Measurements from ENCODE around the gene MUSK. TPM values are rescaled to one million over a fixed set of nuclear protein-coding genes. Genes with fewer than 3 reads are reported as not detected.

Gene MUSK
- total RNA-seq, 4 donors from 2014 or later: 1.5 to 7.9 (median 5.4) TPM

DNA sequence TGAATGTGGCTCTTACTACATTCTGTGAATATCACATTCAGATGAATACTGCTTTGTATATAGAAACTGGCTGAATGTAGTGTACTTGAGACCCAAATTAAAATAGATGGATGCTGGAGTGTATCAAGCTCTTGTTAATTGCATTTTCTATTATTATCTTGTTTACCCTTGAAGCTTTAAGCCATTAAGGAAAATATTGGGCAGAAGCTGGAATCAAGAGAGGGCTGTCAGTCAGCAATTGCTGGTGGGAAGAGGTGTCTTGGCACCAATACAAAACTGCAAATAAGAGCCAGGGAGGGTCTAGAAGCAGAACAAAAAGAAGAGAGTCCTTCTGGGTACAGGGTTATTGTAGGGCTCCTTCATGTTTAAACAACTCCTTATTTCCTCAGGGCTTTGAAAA lies 38.8 kb downstream of the MUSK start:
- Histone ChIP-seq H3K9me3 (no peaks in the 10 kb centered on the region), H3K27ac (replicated peaks in 1 of 4) (no peak overlapping the region), H3K4me1 (no peaks in the 10 kb centered on the region), H3K36me3 (no peaks in the 10 kb centered on the region), H3K4me3 (no peak overlapping the region), H3K27me3 (no peaks in the 10 kb centered on the region)
- intact Hi-C loops (cut with DNase I): no loop called here
- no peak for DNase-seq (ENCODE audit: extremely low spot score)
- no peak for TF ChIP-seq POLR2A (IDR thresholded peaks at IDR 0.05; ENCODE audit: low read depth)
- TF ChIP-seq POLR2AphosphoS5 (IDR thresholded peaks at IDR 0.05): no peak
- no peak for TF ChIP-seq EP300 (IDR thresholded peaks at IDR 0.05)
- TF ChIP-seq, protein P1, sequence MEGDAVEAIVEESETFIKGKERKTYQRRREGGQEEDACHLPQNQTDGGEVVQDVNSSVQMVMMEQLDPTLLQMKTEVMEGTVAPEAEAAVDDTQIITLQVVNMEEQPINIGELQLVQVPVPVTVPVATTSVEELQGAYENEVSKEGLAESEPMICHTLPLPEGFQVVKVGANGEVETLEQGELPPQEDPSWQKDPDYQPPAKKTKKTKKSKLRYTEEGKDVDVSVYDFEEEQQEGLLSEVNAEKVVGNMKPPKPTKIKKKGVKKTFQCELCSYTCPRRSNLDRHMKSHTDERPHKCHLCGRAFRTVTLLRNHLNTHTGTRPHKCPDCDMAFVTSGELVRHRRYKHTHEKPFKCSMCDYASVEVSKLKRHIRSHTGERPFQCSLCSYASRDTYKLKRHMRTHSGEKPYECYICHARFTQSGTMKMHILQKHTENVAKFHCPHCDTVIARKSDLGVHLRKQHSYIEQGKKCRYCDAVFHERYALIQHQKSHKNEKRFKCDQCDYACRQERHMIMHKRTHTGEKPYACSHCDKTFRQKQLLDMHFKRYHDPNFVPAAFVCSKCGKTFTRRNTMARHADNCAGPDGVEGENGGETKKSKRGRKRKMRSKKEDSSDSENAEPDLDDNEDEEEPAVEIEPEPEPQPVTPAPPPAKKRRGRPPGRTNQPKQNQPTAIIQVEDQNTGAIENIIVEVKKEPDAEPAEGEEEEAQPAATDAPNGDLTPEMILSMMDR (IDR thresholded peaks at IDR 0.05): no peak

DNA sequence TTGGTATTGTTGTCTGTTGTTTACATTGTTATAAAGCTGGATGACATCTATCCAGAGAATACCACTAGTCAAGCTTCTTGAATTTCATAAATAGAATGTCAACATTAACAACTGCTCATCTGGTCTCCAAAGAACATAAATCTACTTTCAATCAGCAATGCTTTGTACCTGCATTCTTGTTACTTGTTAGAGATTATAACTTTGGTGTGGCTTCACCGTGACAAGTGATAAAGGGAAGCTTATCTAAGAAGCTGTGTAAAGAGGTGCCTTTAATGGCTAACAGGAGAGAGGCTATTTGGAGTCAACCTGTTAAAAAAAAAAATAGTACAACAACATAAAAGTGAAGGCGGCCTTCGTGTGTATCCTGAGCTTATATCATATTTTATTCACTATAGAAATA lies 41.8 kb downstream of the MUSK start:
- 91% methylated on average over 3 of the region's 3 CpGs for WGBS
- Histone ChIP-seq H3K9me3 (no peaks in the 10 kb centered on the region), H3K27ac (replicated peaks in 1 of 4) (no peak overlapping the region), H3K4me3 (no peak overlapping the region), H3K27me3 (peaks cover 0 to 3% (median 0%) of the 10 kb centered on the region in 4 donors), H3K36me3 (no peaks in the 10 kb centered on the region), H3K4me1 (no peaks in the 10 kb centered on the region)
- intact Hi-C loops (cut with DNase I): no loop called here
- no peak for DNase-seq (ENCODE audit: extremely low spot score)
- no peak for TF ChIP-seq POLR2AphosphoS5 (IDR thresholded peaks at IDR 0.05)
- TF ChIP-seq, protein P1 (IDR thresholded peaks at IDR 0.05): no peak
- TF ChIP-seq POLR2A (IDR thresholded peaks at IDR 0.05; ENCODE audit: low read depth): no peak
- TF ChIP-seq EP300 (IDR thresholded peaks at IDR 0.05): no peak

DNA sequence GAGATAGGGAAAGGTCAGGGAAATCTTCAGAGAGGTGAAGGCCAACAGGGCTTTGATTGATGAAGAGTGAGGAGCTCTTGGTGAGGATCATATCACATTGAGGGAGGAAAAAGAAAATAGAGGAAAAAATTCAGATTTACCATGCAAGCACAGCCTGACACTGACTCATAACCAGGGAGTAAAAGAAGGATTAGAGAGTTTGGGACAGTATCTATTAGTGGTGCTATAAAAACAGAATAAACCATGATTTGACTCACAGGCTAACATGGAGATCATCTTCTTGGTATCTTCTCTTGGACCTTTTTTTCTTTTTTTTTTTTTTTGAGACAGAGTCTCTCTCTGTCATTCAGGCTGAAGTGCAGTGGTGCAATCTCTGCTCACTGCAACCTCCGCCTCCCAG lies 44.4 kb downstream of the MUSK start:
- intact Hi-C loops (cut with DNase I): no loop called here
- WGBS: 94% methylated on average over 1 of the region's 1 CpG

DNA sequence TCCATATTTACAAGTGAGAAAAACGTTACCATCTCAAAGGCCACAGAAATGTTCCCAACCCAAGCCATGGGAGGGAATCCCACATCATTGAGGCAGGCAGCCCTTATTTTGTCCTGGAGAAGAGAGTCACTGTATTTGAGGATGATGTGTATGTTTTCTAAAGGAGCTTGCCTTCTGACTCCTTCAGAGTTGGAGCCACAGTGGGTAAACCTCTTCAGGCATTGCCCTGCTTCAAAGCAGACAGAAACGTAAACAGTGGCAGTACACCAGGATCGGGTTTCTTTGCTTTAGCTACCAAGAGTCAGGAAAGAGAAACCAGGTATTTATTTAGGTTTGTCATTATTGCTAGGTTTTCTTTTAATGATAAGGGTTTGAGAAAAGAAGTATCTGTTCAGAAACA lies 45.7 kb downstream of the MUSK start:
- Histone ChIP-seq H3K27me3 (peaks cover 0 to 3% (median 0%) of the 10 kb centered on the region in 4 donors), H3K4me1 (no peaks in the 10 kb centered on the region), H3K27ac (replicated peaks in 1 of 4) (no peak overlapping the region), H3K9me3 (peaks cover 0 to 7% (median 4%) of the 10 kb centered on the region in 4 donors), H3K4me3 (no peak overlapping the region), H3K36me3 (no peaks in the 10 kb centered on the region)
- WGBS: 51% methylated on average over 3 of the region's 3 CpGs
- intact Hi-C loops (cut with DNase I): no loop called here
- TF ChIP-seq EP300 (IDR thresholded peaks at IDR 0.05) (no peak), POLR2A (IDR thresholded peaks at IDR 0.05; ENCODE audit: low read depth) (no peak), POLR2AphosphoS5 (IDR thresholded peaks at IDR 0.05) (no peak)
- TF ChIP-seq, protein P1 (IDR thresholded peaks at IDR 0.05): no peak
- DNase-seq (ENCODE audit: extremely low spot score): no peak

More for the DNA sequence above, 44.4 kb downstream of the MUSK start:
- H3K4me3 ChIP-seq: no peak overlapping the region
- H3K4me1 ChIP-seq: no peaks in the 10 kb centered on the region
- no peak for DNase-seq (ENCODE audit: extremely low spot score)
- TF ChIP-seq EP300 (IDR thresholded peaks at IDR 0.05): no peak
- no peak for TF ChIP-seq POLR2A (IDR thresholded peaks at IDR 0.05; ENCODE audit: low read depth)
- no peak for TF ChIP-seq POLR2AphosphoS5 (IDR thresholded peaks at IDR 0.05)
- TF ChIP-seq, protein P1 (IDR thresholded peaks at IDR 0.05): no peak
- H3K27me3 ChIP-seq: peaks cover 0 to 3% (median 0%) of the 10 kb centered on the region in 4 donors
- no peak overlapping the region for H3K27ac ChIP-seq (replicated peaks in 1 of 4)
- no peaks in the 10 kb centered on the region for H3K36me3 ChIP-seq
- H3K9me3 ChIP-seq: peaks cover 0 to 4% (median under 1%) of the 10 kb centered on the region in 4 donors

DNA sequence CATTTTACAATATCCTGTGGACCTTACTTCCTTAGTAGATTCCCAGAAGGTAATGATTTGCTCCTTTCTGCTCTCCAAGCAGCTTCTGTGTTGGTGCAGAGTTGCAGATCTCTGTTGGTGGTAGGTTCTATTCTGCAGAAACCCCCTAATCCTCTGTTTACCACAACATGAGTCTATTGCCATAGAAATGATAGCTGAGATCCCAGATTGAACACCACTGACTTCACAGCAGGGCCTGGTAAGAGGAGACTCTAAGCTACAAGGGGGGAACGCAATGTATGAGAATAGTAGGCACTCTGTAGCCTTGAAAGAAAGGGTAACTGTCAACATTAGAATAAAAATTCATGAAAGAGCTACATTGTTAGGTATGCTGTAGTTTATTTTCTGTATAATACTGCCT lies 59.5 kb downstream of the MUSK start:
- no peak for TF ChIP-seq EP300 (IDR thresholded peaks at IDR 0.05)
- no peak for TF ChIP-seq POLR2AphosphoS5 (IDR thresholded peaks at IDR 0.05)
- TF ChIP-seq POLR2A (IDR thresholded peaks at IDR 0.05; ENCODE audit: low read depth): no peak
- TF ChIP-seq, protein P1 (IDR thresholded peaks at IDR 0.05): no peak
- no peak overlapping the region for H3K27ac ChIP-seq (replicated peaks in 1 of 4)
- no peaks in the 10 kb centered on the region for H3K36me3 ChIP-seq
- 87% methylated on average over 1 of the region's 1 CpG for WGBS
- H3K4me3 ChIP-seq: no peak overlapping the region
- DNase-seq (ENCODE audit: extremely low spot score): no peak
- intact Hi-C loops (cut with DNase I): no loop called here
- no peaks in the 10 kb centered on the region for H3K4me1 ChIP-seq
- H3K27me3 ChIP-seq: no peaks in the 10 kb centered on the region
- H3K9me3 ChIP-seq: no peaks in the 10 kb centered on the region

Data from esophagus muscularis mucosa (tissue), 4 donors.